MV-4-11 (cell line): ENCODE data around the gene MAGOH.
"Not testable (repeated sequence)": the region's sequence is repeated elsewhere in the genome, so short reads cannot be mapped to it uniquely, and the experiment has no call there.

Experiments used
- DNase-seq: peaks from one replicate; lab custom pipeline; 2025; lab: John Stamatoyannopoulos, UW

Gene MAGOH

GRCh38 chr1:53238197-53239155 is at the start of gene MAGOH:
Gene MAGOH (minus strand): TSS chr1:53238518. CDS start chr1:53238448, 70 bp downstream.
- peak; percentile 97 for DNase-seq

- DNase-seq: no peak
Observed at GRCh38 chr1:53286955-53287354, 48.6 kb upstream of the MAGOH start.

- no peak for DNase-seq
Observed at GRCh38 chr1:53285969-53286760, 47.8 kb upstream of the MAGOH start.

- no peak for DNase-seq
Observed at GRCh38 chr1:53285546-53285945, 47.2 kb upstream of the MAGOH start.

- DNase-seq: no peak
Observed at GRCh38 chr1:53284224-53285020, 46.1 kb upstream of the MAGOH start.

DNA sequence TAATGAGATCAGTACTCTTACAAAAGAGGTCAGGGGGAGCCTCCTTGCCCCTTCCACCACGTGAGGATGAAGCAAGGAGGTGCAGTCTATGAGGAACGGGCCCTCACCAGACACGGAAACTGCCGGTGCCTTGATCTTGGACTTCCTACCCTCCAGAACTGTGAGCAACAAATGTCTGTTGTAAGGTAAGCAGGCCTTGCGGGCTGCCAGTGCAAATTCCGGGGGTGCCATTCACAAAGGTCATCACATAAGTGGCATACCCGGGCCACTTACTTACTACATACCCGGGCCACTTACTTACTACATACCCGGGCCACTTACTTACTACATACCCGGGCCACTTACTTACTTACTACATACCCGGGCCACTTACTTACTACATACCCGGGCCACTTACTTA is 44.8 kb upstream of the MAGOH start:
- DNase-seq: not testable (repeated sequence)

DNA sequence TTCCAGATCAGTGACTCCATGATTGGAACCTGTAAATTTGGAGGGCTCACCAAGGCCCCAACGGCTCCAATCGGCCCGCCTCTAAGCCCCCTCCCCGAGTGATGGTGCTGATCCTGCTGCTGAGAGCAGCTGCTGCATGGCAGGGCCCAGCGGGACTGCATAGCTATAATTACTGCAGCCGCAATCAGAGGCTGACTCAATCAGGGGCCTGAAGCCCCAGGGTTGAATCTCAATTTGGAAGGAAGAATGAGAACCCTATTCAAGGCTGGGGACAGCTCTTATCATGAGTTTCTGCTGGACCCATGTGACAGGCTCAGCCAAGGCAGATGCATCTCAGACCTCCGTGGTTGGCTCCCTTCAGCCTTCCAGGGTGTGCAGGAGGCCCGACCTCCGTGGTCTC is 42.8 kb upstream of the MAGOH start:
- no peak for DNase-seq

DNA sequence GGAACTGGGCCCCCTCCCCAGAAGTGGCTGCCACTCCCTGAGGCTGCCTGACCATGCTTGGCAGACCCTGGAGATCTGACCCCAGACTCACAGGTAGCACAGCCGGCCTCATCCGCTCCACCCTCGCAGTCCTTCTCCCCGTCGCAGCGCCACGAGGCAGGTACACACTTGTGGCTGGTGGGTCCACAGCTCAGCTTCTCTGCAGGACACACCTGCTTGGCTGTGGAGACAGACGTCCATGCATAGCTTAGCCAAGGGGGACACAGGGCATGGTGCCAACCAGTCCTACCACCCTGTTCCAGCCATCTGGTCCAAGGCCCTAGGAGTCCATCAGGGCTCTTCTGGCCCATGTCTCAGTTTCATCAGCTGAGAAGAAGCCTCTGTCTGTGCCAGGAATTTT is 42.2 kb upstream of the MAGOH start:
- DNase-seq: no peak

- DNase-seq: no peak
Observed at GRCh38 chr1:53279296-53280200, 41.2 kb upstream of the MAGOH start.

- DNase-seq: no peak
Observed at GRCh38 chr1:53278298-53278725, 40.0 kb upstream of the MAGOH start.

DNA sequence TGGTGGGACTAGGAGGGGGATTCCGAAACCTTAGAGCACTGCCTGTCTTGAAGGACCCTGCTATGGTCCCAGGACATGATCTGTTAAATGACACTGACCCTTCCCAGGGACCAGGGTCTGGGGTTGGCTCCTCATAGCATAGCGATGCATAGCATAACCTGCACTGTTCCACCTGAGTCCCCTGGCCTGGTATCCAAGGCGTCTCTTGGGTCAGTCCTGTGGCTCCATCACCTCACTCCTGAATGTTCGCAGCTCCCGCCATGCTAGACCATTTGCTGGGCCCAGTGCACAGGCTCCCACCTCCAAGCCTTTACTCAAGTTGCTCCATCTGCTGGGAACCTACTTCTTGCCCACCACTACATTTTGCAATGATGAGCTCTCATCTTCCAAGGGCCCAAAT is 39.0 kb upstream of the MAGOH start:
- no peak for DNase-seq

- DNase-seq: no peak
Observed at GRCh38 chr1:53276902-53277281, 38.6 kb upstream of the MAGOH start.

DNA sequence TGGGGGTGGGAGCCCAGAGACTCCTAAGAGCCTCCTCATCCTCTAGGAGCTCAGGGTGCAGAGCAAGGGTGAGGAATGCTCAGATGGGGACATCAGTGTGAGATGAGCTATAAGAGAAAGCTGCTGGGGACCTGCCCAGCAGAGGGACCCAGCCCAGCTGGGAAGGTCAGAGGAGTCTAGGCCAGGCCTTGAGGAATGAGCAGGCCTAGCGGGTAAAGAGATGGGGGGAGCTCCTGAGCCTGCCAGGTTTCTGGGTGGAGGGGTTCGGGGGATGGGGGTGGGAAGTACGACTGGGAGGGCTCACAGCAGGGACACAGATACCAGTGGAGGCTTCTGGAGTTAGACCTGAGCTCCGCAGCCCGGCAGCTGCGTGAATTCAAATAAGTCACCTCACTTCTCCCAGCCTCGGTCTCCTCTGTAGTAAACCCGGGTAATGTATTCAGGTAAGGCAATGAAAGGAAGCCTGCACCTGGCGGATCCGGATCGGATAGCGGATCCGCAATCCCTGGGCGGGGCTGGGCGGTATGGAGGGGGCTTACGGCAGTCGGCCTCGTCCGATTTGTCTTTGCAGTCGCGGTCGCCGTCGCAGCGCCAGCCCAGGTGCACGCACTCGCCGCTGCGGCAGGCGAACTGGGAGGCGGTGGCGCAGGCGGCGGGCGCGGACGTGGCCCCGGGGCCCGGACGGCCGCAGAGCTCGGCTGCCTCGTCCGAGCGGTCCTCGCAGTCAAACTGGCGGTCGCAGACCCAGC is 38.0 kb upstream of the MAGOH start:
- DNase-seq: no peak

DNA sequence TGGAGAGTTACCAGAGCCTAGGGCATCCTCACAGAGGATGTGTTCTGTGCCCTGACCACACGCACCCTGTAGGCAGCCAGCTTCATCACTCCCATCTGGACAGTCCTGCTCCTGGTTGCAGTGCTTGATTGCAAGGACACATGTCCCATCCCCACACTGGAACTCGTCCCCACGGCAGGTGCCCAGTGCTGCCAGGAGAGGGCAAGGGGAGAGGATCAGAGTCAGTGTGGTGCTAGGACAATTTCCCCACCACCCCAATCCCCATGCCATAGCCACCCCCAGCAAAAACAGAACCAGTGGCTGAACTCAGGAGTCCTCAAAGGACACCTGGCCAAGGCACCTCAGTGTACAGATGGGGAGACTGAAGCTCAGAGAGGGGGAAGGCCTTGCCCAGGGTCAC is 37.2 kb upstream of the MAGOH start:
- no peak for DNase-seq

DNA sequence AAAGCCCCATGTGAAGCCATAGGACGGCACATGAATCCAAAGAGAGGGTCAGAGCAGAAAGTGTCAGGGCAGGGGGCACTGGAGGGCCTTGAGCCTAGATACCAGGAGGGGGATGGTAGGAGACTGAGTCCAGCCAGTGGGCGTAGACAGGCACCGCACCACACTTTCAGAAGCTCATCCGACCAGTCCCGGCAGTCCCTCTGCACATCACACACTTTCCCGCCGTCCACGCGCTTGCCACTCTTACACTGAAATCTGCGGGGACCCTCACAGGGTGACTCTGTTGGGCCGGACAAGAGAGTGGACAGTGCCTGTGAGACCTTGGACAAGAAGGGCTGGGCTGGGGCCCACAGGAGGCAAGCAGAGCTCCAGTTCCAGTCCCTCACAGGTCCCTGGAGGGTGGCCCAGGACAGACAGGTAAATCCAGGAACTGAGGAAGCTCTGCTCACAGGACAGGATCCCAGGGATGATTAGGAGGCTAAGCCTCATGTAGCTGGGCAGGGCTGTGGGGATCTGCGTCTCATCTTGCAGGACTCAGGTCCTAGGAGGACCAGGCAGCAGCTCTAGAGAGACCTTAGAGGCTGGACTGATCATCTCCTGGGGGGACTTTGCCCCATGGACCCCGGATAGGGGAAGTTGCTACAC is 36.3 kb upstream of the MAGOH start:
- DNase-seq: no peak

DNA sequence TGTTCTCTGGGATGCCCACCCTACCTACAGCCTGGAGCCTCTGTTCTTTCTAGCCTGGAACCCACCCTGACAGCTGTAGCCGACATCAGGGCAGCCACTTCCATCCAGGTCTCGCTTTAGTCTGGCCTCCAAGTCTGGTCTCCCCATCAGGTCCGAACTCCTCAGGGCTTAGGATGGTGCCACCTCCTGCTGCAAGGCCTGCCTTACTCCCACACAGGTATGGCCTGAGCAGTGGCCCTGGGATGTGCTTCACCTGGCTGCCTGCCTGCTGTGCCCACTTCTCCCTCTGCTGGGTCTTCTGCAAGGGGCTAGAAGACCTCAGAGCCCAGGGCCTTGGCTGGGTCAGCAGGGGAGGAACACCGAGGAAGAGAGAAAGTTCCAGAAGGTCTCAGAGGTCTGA is 35.7 kb upstream of the MAGOH start:
- no peak for DNase-seq

GRCh38 chr1:53273526-53273925 is 35.2 kb upstream of the MAGOH start:
- DNase-seq: no peak

GRCh38 chr1:53272349-53272748 is 34.0 kb upstream of the MAGOH start:
- DNase-seq: no peak

GRCh38 chr1:53271446-53272090 is 33.2 kb upstream of the MAGOH start:
- no peak for DNase-seq
